SK-N-MC (cell line): ENCODE data around the gene HCCS.

Experiments
- EZH2 ChIP-seq: fragments of 200-600 bp; sonication (generic); IDR thresholded peaks from one replicate; pipeline ENCODE4 v1.6.1; 2017; ENCODE audit warnings: antibody characterized with exemption
- FOXP2 ChIP-seq: optimal IDR thresholded peaks from 2 replicates; pipeline ENCODE3; 2011; ENCODE audit warnings: mild to moderate bottlenecking, moderate library complexity; ENCODE audit not compliant: insufficient read depth; ENCODE audit errors: extremely low read length, control extremely low read depth
- POLR2AphosphoS5 ChIP-seq: IDR thresholded peaks from 2 replicates; pipeline ENCODE4 v1.6.1; 2012; ENCODE audit warnings: mild to moderate bottlenecking, low read depth, low read length, borderline replicate concordance

DNA sequence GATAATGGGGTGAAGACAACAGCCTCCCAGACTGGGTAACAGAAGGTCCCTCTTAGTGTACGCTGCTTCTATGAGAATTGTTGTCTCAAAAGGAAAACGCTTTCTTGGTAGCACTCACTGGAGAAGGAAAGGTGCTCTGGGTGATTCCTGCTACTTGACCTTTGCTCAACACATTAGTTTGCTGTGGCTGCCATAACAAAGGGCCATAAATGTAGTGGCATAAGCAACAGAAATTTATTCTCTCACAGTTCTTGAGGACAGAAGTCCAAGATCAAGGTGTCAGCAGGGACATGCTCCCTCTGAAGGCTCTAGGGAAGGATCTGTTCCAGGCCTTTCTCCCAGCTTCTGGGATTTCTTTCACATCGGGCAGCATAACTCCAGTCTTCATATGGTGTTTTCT lies 19.0 kb downstream of the HCCS start:
- TF ChIP-seq POLR2AphosphoS5: no peak
- TF ChIP-seq EZH2: no peak
- TF ChIP-seq FOXP2: no peak
